22Rv1 (cell line): ENCODE measurements around the gene NTNG1.

Source experiments
- H3K27ac ChIP-seq: fragments of 450-650 bp; 2 replicates; pipeline ENCODE4 v1.5.1; 2017
- ZFX ChIP-seq: fragments of 450-650 bp; IDR thresholded peaks from 2 replicates; pipeline ENCODE4 v1.6.1; 2017; ENCODE audit warnings: antibody characterized with exemption, borderline replicate concordance
- TF ChIP-seq, protein P1 (sequence below): fragments of 450-650 bp; IDR thresholded peaks from 2 replicates; pipeline ENCODE4 v1.5.1; 2017; ENCODE audit warnings: mild to moderate bottlenecking

The NTNG1 gene

DNA sequence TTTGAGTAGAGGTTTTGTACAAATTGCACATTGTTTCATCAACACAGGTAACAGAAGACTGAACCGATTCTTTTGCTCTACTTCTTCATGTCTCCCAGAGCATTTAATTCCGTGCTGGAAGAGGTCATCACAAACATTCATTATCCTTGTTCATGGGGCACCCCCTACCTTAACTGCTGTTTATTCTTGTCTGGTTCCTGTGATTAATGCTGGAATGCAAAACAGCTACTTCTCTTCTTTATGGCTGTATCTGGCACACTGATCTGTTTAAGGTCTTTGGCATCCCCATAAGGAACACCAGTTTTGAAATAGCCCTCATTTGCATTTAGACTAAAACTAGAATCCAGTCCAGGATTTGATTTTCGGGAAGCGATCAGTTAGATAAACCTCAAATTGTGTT lies 42.2 kb downstream of the NTNG1 start:
- H3K27ac ChIP-seq: no peak overlapping the region
- no peak for TF ChIP-seq ZFX
- TF ChIP-seq, protein P1, sequence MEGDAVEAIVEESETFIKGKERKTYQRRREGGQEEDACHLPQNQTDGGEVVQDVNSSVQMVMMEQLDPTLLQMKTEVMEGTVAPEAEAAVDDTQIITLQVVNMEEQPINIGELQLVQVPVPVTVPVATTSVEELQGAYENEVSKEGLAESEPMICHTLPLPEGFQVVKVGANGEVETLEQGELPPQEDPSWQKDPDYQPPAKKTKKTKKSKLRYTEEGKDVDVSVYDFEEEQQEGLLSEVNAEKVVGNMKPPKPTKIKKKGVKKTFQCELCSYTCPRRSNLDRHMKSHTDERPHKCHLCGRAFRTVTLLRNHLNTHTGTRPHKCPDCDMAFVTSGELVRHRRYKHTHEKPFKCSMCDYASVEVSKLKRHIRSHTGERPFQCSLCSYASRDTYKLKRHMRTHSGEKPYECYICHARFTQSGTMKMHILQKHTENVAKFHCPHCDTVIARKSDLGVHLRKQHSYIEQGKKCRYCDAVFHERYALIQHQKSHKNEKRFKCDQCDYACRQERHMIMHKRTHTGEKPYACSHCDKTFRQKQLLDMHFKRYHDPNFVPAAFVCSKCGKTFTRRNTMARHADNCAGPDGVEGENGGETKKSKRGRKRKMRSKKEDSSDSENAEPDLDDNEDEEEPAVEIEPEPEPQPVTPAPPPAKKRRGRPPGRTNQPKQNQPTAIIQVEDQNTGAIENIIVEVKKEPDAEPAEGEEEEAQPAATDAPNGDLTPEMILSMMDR: no peak

DNA sequence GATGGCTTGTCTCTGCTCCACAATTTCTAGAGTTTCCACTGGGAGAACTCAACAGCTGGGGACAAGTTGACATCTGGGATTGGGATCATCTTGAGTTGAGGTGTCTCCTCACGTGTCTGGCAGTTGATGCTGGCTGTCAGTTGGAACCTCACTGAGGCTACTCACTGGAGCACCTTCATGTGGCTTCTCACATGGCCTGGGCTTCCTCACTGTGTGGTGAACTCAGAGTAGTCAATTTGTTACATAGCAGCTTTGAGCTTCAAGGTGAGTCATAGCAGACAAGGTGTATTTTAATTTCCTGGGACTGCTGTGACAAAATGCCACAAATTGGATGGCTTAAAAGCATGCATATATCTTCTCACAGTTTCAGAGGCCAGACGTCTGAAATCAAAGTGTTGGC lies 44.0 kb downstream of the NTNG1 start:
- no peak overlapping the region for H3K27ac ChIP-seq
- TF ChIP-seq ZFX: no peak
- TF ChIP-seq, protein P1: no peak

DNA sequence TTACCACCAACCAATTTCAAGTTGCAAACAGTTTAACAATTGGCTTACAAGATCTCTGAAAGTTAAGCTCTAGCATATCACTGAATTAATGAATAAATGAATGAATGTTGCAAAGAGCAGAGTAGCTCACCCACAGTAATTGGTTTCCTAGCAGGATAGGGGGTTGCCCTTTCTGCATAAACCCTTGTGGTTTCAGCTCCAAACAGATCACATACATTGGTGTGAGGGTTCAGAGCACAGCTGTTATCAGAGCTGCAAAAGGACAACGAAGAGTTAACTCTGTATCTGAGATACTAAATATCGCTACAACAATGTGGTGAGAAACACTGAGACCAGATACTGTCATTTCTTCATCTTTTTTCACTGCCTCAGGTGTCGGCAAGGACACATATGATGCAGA lies 46.6 kb downstream of the NTNG1 start:
- H3K27ac ChIP-seq: no peak overlapping the region
- TF ChIP-seq, protein P1: no peak
- TF ChIP-seq ZFX: no peak

DNA sequence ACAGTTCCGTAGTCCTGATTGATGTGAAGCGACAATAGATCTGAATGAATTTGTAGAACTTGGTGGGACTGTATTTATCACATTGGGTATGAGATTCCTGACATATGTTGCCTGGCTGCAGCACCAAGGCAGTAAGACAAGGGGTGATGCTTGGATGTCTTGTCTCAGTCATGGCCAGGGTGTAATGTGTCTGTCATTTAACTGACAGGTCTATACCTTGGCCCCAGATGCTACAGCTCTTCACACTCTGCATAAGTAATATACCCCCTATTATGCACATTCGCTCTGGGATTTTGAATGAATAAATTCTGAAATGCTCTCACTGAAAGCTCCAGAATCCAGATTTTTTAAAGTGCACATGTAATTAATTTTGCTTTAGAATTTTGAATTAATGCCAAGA lies 47.3 kb downstream of the NTNG1 start:
- no peak overlapping the region for H3K27ac ChIP-seq
- TF ChIP-seq ZFX: no peak
- TF ChIP-seq, protein P1: no peak

DNA sequence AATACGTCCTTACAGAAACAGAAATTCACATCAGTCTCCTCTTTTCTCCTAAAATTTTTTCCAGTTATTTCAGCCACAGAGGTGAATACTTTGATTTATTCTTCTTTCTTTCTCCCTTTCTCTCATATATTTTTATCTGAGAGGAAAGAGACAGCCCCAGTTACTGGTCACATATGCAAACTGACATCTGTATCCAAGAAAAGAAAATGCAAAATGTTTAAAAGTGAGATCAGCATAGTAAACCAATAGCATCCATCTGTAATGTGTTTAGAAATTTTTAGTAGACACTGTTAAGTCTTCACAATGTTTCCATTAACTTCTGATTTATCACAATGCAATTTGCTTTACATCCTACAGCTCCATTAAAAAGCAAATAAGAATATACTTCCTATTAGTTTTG lies 53.5 kb downstream of the NTNG1 start:
- TF ChIP-seq ZFX: no peak
- no peak overlapping the region for H3K27ac ChIP-seq

DNA sequence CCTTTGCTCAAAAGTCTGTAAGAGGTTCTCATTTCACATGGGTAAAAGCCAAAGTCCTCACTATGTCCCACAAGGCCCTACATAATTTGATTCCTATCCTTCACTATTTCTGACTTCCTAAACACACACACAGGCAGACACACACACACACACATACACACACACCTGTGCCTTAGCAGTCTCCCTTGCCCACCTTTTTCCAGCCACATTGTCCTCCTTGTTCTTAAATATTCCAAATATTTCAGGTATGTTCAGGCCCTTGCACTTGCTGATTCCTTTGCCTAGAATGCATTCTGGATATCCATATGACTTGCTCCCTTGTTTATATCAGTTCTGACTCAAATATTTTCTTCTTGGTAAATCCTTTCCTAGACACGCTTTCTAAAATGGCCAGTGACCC lies 54.6 kb downstream of the NTNG1 start:
- TF ChIP-seq, protein P1: no peak
- TF ChIP-seq ZFX: no peak
- H3K27ac ChIP-seq: no peak overlapping the region

DNA sequence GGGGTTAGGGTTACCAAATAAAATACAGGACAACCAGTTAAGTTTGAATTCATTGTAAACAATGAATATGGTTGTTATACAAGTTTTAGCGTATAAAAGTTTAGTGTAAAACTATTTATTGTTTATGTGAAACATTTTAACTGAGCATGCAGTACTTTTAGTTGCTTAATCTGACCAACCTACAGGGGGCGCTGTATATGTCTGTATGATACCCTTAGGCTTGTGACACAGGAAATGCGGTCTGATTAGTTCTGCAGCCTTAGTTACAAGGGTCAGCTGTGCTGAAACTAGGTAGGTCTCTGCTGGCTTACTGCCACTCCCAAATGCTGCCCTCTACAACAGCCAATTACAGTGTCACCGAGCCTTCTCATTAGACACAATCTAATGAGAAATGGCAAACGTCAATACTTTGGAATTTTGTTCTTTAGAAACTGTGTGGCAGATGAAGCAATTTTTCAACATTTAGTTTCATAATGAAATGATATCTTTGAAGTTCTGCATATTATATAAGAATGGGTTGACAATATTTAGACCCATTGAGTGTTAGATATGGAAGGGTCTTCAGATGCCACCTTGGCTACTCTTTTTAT lies 56.2 kb downstream of the NTNG1 start:
- TF ChIP-seq ZFX: no peak
- TF ChIP-seq, protein P1: peak; percentile 76

DNA sequence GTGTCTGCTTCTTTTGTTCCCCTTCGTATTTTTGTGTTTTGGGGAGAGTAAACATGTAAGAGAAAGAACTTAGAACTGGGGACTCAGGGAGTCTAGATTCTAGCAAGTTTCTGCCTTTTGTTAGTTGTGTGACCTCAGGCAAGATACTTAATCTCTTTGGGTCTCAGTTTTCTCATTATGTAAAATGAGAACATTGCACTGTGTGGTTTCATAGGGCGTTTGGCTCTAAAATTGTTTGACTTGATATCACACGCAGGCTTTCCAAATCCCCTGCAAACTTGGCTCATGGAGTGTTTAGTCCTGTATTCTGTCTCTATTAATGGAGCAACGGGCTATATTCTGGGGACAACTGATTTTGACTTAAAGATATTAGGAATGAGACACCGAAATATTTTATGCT lies 57.7 kb downstream of the NTNG1 start:
- TF ChIP-seq, protein P1: no peak
- TF ChIP-seq ZFX: no peak
- H3K27ac ChIP-seq: no peak overlapping the region

More for the DNA sequence above, 56.2 kb downstream of the NTNG1 start:
- no peak overlapping the region for H3K27ac ChIP-seq
